OCI-M2 (cell line): ENCODE measurements around the gene GGA1.

Source experiments
- DNase-seq: peaks from one replicate; lab custom pipeline; 2025; ENCODE audit not compliant: unreplicated experiment; lab: John Stamatoyannopoulos, UW

GGA1 gene

DNA sequence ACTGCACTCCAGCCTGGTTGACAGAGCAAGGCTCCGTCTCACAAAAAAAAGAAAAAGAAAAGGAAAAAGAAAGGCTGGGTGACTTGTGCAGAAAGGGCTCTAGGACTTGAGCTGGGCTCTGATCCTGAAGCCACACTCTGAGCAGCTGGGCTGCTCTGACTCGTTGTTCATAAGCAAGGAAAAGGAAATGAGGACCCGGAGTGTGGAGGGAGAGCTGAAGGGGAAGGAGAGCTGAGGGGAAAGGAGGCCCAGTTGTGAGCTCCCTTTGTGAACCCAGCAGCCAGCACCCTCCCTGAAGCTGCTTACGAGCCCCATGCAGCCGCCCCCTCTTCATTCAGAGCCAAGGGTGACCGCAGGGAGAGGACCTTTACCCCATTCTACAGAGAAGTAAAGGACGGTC lies 18.5 kb downstream of the GGA1 start:
- no peak for DNase-seq

DNA sequence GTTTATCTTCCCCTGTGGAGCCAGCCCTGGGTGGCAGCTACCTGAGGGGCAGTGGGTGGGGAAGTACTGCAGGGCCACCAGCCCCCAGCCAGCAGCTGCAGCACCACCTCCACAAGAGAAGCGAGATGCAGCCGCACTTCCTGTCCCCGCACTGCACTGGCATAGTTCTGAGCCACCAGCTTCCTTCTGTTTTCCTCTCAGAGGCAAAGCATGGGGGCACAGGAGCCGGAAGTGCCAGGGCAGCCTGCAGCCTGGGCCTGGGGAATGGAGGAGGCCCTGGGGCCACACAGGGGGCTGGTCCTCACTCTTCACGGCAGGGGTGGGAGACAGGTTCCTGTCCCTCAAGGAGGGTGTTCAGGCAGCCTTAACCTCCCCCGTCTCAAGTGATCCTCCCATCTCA lies 18.9 kb downstream of the GGA1 start:
- no peak for DNase-seq

DNA sequence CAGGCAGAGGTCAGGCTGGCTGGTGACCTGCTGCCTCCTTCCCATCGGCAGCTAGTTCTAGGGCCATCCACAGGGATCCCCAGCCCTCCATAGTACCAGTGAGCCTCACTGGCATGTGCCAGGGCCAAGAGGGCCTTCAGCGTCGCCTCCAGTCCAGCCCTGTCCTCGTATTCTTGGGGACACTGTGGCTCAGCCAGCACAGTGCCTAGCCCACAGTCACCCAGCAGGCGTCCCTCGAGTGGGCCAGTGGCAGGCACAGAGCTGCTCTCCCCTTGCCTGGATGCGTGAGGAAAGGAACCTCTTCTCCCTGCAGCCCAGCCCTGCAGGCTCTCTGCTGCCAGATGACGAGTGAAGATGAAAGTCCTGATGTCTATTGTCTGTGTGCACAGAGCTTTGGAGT lies 20.2 kb downstream of the GGA1 start:
- no peak for DNase-seq

DNA sequence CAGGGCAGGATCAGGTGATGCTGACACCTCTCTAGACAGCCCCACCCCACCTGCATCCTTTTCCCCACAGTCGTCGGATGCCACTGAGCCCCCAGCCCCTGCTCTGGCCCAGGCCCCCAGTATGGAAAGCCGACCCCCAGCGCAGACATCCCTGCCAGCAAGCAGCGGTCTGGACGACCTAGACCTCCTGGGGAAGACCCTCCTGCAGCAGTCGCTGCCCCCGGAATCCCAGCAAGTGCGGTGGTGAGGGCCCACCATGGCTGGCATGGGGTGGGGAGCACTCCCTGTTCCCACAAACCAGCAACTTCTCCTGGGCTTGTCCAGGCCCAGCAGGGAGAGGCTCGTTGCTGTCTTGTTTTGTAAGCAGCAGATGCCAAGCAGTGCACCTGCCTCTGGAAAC lies 21.3 kb downstream of the GGA1 start:
- DNase-seq: no peak

DNA sequence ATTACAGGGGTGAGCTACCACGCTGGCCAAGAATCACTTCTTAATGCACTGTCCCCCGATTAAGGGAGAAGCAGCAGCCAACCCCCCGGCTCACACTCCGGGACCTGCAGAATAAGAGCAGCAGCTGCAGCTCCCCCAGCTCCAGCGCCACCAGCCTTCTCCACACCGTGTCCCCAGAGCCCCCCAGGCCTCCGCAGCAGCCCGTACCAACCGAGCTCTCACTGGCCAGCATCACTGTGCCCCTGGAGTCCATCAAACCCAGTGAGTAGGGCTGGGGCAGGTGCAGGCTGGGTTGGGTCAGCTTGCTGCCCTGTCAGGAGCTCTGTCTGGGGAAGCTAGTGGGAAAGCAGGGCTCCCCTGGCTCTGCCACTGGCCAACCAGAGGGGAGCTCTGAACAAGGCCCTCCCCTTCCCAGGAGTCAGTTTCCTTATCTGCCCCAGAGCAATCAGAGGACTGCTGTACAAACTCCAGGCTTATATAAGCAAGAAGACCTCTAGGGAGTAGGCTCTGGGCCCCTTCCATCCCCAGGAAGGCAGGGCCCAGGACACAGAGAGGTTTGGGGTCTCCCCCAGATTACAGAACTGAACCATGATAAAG lies 22.3 kb downstream of the GGA1 start:
- no peak for DNase-seq

DNA sequence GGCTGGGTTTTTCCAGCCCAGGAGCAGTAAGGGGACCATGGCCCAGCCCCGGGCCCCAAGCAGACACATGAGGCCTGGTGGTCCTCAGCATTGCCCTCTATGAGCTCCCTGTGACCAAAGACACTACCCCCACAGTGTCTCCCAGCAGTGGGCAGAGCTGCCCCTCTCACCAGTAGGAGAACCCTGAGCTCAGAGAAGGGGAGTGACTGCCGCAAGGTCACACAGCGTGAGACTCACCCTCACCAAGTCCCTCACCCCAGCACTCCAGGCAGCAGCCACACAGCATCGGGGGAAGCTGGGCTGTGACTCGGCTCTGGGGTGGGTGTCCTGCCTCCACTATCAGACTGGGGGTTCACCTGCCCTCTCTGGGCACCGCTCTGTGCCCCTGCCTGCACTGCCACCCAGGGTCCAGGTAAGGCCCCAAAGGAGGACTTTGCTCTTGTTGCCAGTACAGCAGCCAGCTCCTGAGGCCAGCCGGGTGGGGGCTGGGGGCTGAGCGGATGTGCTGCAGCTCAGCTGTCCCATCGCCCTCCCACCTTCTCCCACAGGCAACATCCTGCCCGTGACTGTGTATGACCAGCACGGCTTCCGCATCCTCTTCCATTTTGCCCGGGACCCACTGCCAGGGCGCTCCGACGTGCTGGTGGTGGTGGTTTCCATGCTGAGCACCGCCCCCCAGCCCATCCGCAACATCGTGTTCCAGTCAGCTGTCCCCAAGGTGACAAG lies 23.0 kb downstream of the GGA1 start:
- no peak for DNase-seq

DNA sequence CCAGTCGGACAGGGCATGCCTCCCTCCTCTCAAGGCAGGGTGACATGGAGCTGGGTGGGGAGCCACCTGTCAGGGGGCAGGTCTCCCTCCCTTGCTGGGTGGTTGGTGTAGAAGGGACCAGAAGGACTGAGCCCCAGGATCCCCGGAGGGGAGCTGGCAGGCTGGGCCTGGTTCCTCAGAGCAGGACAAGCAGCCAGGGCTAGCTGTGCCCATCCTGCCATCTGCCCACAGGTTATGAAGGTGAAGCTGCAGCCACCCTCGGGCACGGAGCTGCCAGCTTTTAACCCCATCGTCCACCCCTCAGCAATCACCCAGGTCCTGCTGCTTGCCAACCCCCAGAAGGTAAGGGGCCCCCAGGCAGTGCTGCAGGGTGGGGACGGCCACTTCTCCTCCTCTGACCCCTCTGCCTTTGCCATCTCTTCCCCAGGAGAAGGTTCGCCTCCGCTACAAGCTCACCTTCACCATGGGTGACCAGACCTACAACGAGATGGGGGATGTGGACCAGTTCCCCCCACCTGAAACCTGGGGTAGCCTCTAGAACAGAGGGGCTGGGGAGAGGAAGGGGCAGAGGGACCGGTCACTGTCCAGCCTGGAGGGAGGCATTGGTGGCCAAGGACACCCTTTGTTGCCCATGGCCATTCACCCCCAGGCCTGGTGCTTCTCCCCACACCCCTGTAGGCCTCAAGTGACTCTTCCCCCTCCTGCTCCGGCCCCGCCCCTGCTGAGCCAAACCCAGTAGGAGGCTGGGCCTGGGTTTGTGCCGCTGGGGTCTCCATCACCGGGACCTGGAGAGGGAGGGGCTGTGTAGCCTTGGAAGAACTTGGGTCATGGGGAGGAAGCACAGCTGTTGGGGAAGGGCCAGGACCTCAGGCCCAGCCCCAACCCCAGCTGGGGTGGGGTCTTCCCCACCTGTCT lies 23.8 kb downstream of the GGA1 start:
- DNase-seq: no peak

DNA sequence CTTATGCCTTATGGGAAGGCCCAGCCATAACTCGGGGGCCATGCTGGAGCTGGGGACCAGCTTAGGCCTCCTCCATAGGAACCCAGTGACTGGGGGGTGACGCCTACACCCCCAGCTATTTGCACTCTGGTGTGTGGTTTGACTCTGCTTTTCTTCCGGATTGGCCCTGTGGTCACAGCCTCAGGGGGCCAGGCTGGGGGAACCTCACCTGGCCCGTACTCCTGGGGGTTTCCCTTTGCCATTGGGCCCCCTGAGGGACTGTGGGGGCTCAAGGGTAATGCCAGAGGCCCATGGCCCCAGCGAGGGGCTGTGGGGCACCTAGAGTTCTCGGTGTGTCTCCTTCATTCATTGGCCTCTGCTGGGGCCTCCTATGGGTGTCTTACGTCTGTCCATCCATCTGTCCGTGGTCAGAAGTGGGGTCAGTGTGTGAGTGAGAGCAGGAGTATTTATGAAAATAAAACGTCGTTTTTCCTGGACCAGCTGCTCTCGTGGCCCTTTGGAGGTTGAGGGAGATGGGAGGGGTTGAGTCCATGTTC lies 24.5 kb downstream of the GGA1 start:
- DNase-seq: no peak

DNA sequence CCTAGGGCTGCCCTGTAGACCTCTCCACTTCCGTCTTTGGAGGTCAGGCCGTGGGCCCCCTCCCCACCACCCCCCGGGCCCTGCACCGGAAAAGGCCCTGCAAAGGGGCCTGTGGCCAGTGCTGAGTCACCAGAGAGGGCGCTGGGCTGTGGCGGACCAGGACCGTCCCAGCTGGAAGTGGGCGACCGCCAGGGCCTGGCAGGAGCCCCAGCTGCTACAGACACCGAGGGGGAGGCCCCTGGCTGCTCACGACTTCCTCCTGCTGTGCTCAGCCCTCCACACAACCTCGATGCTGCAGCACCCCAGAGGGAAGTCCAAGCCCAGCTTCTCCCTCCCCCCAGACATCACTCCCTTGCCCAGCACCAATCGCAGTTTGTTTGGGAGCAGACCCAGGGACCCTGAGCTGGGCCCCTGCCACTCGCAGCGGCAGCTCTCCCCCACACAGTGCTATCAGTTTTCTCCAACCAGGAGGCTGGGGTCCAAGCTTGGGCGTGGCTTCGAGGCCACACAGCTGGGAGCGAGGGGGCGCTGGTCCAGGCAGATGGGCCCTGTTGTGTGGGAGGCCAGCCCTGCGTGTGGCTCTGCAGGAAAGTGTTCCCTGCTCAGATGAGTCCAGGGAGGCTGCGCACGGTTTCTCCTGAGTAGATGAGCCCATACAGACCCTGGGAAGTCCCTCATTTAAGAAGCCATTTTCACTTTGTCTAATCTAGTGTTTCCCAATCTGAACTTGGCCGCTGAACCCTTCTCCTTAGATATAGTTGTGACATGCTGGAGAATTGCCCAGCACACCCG lies 25.2 kb downstream of the GGA1 start:
- peak; percentile 94 for DNase-seq

DNA sequence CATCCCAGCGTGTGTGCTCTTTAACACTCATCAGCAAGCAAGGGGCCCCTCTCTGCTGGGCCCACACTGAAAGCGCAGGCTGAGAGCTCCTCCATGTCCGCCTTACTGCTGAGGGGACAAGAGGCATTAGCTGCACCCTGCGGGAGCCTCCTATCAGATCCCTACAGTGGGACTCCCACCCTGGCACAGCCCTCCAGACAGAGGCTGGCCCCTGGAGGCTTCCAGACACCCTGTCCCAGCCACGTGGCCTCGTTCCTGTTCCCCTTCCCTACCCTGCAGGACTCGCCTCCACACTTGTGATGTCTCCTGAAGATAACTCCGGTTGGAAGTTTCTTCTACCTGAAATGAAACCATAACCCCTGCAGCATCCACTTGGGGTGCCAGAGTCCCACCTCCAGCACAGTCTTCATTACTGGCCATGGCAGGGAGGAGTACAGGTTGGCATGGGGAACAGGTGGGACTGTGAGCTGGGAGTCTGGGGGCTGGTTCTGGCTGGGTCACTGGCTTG lies 25.8 kb downstream of the GGA1 start:
- no peak for DNase-seq

DNA sequence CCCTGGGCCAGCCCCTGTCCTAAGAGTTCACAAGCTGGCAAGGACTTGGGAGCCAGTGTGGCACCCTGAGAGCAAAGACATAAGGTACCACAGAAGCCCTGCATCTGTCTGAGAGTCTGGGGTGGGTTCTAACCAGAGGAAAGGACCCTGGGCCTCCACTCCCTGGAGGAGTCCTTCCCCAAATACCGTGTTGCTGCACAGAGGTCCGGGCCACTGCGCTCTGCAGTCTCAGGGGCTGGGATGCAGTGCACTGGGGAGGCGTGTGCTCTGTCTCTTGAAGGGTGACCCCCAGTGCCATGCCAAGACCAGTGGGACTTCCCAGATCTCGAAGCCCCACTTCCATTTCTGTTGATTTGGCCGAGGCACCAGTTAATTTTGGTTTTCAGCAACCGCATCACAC lies 26.5 kb downstream of the GGA1 start:
- no peak for DNase-seq

DNA sequence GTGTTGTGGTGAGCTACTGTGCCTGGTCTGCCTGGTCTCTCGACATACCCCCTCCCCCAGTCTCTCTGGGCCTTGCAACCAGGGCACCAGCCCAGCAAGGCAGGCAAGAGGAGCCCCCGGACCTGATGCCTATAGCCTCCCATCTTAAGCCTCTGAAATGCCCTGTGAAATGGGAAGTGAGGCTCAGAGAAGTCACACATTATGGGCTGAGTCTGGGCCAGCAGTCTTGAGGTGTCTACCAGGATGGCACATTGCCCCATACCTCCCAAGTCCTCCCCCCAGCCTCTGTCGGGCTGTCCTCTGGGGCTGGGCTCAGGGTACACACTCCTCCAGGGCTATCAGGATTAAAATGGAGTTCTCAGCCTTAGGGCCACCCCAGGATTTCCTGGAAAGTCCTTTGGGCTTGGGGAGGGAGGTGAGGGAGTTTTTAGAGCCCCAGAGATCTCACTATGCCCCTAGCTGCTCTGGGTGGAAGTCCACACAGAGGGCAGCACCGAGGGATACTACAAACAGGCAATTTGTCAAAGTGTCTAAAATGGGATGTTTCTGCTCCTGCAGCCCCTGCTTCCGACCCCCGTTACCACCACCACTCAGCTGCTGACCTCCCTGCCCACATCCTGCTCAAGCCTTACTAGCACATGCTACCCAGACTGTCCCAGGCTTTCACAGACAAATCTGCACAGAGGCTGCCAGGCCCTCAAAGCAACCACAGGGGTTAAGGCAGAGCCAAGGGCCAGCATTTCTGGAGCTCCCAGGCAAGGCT lies 27.7 kb downstream of the GGA1 start:
- DNase-seq: no peak

DNA sequence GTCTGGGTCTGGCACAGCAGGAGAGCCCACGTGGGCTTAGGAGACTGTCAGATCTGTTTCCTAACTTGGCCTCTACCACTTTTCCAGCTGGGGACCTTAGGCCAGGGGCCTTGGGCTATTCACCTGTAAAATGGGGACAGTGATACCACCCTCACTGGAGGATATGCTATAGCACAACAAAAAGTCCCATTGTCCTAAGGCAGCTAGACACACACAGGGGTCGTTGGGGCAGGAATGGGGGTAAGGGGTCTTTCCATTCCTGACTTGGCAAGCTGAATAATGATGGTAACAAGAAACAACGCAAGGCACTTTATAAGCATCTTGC lies 28.3 kb downstream of the GGA1 start:
- no peak for DNase-seq

DNA sequence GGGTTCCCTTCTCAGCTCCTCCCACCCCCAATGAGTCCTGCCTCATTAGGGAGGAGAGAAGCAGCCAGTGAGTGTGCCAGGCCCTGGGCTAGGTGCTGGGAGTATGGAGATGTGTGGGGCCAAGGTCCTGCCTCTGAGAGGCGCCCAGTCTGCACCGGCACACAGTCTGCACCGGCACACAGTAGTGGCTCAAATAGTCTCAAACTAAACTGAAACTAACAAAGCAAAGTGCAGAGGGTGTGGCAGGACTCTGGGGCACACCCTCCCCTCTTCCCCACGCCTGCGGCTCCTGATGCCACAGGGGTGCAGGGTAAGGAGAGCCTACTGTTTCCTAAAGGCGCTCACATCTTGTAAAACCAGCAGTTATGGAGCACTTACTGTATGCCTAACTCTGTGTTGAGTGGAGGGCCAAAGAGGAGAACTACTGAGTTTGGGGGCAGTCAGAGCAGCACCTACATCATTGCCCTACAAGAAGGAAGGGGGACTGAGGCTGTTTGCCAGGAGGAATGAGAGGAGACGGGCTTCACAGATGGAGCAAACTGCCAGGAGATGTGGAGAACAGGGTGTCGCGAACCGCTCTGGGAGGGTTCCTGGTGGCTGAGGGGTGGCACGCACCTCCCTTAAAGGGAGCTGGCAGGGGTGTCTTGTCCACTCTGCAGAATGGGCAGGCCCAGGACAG lies 29.9 kb downstream of the GGA1 start:
- no peak for DNase-seq

DNA sequence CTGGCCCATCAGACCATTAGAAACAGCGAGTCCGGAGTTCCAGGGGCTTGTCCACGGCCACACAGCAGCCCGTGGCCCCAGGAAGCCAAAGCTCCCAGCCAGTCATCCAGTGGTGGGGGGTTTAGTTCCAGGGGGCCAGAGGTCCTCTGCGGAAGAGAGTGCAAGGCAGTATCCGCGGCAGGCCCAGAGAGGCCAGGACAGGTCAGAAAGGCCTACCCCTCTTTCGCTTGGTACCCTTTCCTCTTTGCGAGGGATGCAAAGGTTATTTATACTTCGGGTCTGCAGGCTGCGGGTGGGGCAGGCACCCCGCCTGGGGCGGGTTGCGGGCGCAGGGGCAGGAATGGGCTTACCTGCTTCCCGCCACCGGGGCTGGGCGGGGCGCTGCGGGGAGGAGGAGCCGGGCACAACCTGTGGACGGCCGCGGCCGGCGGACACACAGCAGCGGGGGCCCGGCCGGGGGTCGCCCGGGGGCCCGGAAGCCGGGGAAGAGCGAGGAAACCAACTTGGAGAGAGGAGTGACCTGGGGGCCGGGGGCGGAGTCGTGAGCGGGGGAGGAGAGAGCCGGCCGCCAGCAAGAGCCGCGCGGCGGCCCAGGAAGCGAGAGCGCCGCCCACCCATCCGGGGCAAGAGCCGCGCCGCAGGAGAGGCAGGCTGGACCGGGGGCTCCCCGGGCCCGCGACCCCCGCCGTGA lies 30.6 kb downstream of the GGA1 start, which contains the start of gene SH3BP1:
Gene SH3BP1, plus strand, starts transcription at position 600 of the 691 bp plus-strand sequence. CDS start 119 bp downstream, outside the sequence.
- DNase-seq: no peak

DNA sequence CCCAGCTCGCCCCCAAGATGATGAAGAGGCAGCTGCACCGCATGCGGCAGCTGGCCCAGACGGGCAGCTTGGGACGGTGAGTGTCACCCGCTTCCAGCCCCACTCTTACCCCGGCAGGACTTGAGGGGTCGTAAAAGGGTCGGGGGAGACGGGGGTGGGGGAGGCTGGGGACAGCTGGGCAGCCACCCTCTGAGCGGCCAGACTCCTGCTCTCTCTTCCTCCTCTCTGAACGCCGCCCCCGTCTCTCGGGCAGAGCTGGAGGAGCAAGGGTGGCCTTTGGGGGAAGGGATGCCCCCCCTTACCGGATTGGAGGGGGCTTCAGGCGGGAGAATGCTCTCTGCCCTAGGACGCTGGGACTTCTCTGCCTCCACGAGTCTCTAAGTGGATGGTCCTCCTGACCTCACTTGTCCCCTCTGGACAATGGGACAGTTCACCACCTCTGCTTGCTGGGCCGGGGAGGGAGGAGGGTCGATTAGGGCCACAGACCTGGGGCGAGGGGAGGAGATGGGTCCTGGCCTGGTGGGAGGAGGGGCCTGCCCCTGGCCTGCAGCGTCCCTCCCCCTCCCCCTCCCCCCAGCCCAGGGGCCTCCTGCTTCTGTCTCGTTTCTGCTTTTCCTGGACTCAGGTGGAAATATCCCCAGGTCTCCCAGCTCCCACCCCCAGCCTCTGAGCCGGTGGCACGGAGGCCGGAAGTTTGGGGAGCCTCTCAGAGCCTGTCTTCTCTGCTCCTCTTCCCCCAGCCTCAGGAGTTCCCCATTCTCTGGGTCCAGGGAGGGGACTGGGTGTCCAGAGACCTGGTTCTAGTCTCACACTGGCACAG lies 31.3 kb downstream of the GGA1 start:
- DNase-seq: no peak

DNA sequence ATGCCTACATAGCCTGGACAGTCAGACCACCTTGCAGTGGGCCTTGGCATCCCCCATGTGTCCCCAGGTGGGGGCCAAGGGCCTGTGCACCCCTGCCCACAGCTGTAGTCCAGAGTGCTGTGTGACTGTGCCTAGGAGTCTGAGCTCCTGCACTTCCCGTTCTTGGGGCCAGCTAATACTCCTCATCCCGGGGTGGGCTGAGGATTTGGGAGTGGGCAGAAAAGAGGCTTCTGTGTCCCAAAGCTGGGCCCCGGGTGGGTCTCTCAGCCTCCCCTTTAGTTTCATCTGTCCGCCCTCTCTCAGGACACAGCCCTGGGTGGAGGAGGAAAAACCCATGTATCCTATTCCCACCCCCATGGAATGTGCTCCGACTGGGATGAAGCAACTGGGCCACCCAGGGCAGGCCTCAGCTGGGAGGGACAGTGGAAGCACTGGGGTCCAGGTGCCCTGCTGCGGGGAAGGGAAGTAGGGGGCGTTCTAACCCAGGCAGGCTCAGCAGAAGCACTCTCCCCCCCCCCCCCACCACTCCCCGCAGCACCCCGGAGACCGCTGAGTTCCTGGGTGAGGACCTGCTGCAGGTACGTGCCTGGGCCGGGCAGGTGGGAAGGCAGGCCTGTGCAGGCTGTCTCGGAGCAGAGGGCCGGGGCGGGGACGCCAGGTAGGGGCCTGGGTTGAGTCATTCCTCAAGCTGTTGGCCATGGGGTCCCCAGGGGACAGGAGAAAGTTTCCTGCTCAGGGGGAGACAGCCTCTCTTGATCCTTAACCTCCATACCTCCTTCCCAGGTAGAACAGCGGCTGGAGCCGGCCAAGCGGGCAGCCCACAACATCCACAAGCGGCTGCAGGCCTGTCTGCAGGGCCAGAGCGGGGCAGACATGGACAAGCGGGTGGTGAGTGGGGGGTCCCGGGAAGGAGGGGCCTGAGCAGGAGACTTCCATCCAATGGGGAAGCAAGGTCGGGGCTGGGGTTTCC lies 32.2 kb downstream of the GGA1 start:
- DNase-seq: no peak
